H1 (cell line): Measurements from ENCODE around the gene RGS3.

Source experiments
- MAFK ChIP-seq: IDR thresholded peaks from 2 replicates; pipeline ENCODE4 v1.6.1; 2012; ENCODE audit warnings: low read depth, mild to moderate bottlenecking, improper control_type of control experiment, low read length
- POLR2AphosphoS5 ChIP-seq: IDR thresholded peaks from 2 replicates; pipeline ENCODE4 v1.6.1; 2011; ENCODE audit warnings: low read depth, low read length
- RFX5 ChIP-seq: IDR thresholded peaks from 2 replicates; pipeline ENCODE4 v1.6.1; 2011; ENCODE audit warnings: low read depth, low read length, improper control_type of control experiment, borderline replicate concordance
- SP1 ChIP-seq: IDR thresholded peaks from 2 replicates; pipeline ENCODE4 v1.6.1; 2011; ENCODE audit warnings: low read depth, low read length
- TF ChIP-seq, protein P1 (sequence below), 3 experiments: IDR thresholded peaks; 1 replicate in 2 of 3; 2 replicates in 1 of 3; pipeline versions ENCODE4 v1.5.1 to v1.6.1; 2011; ENCODE audit warnings: low read length in 3 of 3, mild to moderate bottlenecking in 3 of 3, inconsistent platforms in 2 of 3, low read depth in 1 of 3, moderate library complexity in 1 of 3; ENCODE audit not compliant: insufficient read depth in 1 of 3; ENCODE audit errors: control extremely low read depth in 1 of 3

DNA sequence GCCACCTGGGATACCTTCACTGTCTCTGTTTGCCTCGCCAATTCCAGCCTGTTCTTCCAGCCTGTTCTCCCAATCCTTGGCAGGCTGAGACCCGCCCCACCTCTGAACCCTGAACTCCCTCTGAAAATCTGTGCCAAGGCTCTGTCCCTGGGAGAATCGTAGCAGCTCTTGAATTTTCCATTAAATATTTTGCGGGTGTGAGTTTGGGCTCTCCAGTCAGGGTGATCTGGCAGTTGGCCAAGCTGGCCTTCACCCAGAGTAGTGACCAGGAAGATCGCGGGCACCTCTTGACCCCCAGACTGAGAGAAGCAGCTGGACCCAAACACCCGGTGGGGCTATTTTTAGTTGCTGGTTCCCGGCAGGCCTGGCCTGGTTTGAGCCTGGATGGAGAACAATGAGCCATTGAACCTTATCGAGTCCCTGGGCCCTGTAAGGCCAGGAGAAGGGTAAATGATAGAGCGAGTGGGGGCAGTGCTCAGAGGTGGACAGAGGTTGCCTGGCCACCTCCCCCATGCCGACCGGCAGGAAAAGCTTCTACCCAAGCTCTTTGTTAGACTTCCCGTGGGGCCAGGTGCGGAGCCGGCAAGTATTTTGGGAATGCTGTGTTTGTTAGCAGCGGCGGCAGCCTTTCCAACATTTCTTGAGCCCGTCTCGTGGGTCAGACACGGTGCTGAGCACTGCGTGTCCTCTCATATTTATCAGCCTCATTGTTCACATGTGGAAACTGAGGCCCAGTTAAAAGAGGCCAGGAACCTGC is 146.2 kb downstream of the RGS3 start:
- no peak; the same call in 1 of the 2 replicates for TF ChIP-seq POLR2AphosphoS5
- TF ChIP-seq SP1 = peak; percentile 86
- TF ChIP-seq, protein P1, sequence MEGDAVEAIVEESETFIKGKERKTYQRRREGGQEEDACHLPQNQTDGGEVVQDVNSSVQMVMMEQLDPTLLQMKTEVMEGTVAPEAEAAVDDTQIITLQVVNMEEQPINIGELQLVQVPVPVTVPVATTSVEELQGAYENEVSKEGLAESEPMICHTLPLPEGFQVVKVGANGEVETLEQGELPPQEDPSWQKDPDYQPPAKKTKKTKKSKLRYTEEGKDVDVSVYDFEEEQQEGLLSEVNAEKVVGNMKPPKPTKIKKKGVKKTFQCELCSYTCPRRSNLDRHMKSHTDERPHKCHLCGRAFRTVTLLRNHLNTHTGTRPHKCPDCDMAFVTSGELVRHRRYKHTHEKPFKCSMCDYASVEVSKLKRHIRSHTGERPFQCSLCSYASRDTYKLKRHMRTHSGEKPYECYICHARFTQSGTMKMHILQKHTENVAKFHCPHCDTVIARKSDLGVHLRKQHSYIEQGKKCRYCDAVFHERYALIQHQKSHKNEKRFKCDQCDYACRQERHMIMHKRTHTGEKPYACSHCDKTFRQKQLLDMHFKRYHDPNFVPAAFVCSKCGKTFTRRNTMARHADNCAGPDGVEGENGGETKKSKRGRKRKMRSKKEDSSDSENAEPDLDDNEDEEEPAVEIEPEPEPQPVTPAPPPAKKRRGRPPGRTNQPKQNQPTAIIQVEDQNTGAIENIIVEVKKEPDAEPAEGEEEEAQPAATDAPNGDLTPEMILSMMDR (IDR thresholded peaks at IDR 0.05; ENCODE audit: control extremely low read depth in 1 of 3, insufficient read depth in 1 of 3, low read depth in 1 of 3, low read length in 3 of 3) = no peak
- no peak for TF ChIP-seq MAFK
- TF ChIP-seq RFX5 = no peak
